CD4-positive, alpha-beta T cell treated with Interleukin-15 for 4 hours (primary cell): ENCODE data around the gene EDNRB.
"Not testable (repeated sequence)": the region's sequence is repeated elsewhere in the genome, so short reads cannot be mapped to it uniquely, and the experiment has no call there.

Experiments used
- DNase-seq: peaks from one replicate; pipeline ENCODE4 v3.0.0-alpha.2; 2020; ENCODE audit warnings: low spot score

Gene EDNRB

GRCh38 chr13:77896977-77897376 is 21.7 kb downstream of the EDNRB start:
- no peak for DNase-seq

GRCh38 chr13:77896536-77896935 is 22.1 kb downstream of the EDNRB start:
- DNase-seq = no peak

DNA sequence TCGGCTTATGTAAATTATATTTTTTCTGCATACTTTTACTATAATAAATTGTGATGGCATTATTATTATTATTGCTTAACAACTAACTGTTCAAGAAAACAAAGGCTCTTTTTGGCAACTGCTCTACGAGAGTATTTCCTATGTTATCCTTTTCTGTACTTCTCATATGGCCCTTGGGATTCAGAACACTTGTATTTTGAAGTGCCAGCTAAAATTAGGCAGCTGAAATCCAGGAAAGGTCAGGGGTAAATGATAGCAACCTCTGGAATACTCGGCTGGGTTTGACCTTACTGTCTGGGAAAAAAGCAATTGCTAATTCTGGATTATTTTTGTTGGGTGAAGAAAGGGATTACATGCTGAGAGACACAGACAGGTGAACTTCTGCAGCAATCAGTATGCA is 23.9 kb downstream of the EDNRB start:
- no peak for DNase-seq

- DNase-seq = no peak
These were observed 25.6 kb downstream of the EDNRB start for GRCh38 chr13:77893066-77893465.

DNA sequence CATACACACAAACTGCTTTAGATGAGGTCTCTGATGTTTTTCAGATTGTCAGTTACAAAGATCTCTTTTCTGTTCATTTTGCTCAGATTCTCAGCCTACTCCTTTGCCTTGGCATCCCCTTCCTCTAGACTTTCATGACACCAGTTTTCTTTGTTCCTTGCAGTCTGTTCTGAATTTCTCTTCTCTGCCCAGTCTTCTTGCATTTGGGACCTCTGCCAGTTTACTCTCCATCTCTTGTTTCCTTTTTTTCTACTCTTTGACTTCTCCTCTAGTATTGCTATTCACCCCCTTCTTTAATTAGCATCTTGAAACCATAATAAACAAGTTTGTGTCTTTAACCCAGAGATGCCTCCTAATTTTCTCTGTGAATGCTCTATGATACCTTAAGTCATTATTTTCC is 26.1 kb downstream of the EDNRB start:
- no peak for DNase-seq

GRCh38 chr13:77891486-77891885 is 27.1 kb downstream of the EDNRB start:
- no peak for DNase-seq

DNA sequence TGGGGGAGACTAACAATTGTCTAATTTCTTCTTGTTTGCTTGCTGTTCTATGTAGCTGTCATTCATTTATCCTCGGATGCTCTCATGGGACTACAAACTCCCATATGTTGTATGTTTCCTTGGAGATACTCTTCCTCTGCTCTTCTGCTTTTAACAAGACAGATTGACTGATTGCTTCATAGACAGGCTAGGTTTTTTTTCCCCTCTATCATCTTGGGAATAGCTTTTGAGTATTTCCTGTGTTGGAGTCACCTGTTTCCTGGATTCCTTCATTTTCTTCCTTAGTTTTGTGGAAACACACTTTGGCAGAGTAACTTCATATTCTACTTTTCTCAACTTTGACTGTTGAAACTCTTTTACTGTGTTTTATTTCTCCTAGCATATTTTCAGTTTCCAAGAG is 27.6 kb downstream of the EDNRB start:
- no peak for DNase-seq

DNA sequence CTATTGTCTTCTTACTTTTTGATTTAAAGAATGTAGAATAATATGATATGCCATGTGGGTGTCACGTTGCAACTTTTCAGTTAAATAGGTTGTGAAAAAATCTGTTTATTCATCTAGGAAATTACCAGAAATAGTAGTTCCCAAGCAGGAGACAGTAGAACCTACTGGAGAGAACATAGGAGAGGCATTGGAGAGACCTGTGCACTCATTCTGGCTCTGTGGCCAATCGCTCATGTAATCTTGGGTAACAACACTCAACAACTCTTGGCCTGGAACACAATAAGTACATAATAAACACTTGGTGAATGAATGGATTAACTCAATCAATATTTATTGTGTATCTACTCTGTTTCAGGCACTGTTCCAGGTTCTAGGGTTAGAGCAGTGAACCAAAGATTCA is 35.3 kb downstream of the EDNRB start:
- DNase-seq = no peak

DNA sequence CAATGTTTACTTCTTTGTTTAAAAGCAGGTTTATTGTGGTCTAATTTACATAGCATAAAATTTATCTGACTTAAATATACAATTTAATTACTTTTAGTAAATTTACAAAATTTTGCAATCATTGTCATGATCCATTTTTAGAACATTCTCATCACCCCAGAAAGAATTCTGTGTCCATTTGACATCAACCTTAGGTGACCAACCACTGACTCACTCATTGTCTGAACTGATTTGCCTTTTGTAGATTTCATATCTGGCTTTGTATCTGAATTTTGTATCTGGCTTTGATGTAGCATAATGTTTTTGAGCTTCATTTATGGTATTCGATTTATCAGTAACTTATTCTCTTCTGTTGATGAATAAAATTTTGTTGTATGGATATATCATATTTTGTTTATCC is 40.4 kb downstream of the EDNRB start:
- no peak for DNase-seq

- no peak for DNase-seq
These were observed 42.5 kb downstream of the EDNRB start for GRCh38 chr13:77876176-77876575.

DNA sequence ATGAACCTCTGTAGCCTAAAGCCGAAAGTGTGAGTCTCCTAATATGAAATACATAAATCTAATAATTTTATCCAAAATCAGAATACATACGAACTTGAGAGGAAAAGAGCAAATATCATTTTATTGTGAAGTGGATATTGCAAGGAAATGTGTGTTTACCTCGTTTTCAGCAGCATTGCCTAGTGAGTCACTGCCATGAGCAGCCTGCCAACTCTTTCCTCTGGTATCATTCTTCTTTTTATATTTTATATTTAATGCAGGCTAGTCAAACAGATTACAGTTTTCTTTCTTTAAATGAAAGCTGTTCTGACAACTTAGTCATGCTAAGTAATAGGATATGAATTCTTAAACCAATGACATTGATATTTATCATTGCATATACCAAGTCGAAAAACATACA is 44.2 kb downstream of the EDNRB start:
- DNase-seq = no peak

DNA sequence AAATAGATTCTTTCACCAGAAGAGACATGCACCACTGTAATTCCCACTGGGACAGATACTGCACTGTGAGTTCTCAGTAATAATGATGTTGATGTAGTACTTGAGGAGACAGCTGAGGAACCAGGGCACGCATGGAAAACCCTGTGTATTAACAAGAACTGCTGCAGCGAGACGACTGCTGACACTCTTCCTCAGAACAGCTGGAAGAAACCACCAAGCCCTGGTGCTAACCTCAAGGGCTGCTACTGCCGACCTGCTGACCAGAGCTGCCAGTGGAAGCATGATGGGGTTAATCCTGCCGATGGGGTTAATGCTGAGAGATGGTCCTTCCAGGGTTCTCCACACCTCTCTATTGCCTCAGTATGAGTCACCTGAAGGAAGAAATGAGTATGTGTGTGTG is 45.6 kb downstream of the EDNRB start:
- DNase-seq = no peak

DNA sequence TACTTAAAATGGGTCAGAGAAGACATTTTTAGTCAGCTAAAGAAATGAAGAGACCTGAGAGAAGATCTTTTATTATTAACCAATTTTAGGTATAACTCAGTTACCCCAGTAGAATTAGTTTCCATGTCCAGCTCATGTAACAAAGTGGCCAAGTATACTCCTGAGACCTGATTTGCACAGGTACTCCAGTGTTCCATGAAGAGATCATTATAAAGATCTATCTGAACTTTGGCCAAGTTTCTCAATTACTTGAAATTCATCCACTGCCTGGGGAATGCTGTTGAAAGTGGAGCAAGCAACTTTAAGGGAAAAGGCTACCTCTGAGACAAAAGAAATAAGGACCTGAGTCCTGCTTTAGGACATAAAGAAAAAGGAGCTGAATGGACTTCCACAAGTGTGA is 47.0 kb downstream of the EDNRB start:
- no peak for DNase-seq

DNA sequence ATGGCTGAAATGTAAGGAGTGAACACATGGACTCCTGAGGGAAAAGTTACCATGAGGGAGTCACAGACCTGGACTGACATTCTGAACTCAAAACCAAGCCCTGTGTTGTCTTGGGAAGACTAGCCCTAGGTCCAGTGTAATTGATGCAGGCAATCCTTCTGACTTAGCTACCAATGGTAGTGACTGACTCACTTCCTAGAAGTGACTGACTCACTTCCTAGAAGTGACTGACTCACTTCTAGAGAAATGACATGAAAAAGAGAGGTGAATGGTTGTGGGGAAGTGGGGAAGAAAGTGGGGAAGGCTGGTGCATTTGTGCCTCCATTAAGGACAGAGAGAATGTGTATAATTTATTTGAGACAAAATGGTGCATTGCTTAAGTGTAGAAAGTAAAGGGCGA is 49.9 kb downstream of the EDNRB start:
- DNase-seq = no peak

DNA sequence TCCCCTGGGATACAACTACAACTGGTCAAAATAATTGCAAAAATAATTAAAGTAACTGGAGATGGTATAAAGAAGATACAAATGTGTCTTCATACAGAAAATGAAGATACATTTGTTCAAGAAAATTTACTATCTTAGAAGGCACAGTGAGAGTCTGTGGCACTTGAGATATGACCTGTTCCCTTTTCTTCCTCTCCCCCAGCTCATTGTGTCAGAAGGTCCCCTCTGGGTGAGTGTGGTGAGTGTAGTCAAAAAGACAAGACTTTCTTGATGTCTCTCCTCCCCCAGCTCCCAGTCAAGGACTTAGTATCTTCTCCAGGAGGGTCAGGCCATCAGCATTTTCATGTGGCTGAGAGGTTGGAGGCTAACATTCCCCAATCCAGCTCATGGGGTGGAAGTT is 51.7 kb downstream of the EDNRB start:
- no peak for DNase-seq

DNA sequence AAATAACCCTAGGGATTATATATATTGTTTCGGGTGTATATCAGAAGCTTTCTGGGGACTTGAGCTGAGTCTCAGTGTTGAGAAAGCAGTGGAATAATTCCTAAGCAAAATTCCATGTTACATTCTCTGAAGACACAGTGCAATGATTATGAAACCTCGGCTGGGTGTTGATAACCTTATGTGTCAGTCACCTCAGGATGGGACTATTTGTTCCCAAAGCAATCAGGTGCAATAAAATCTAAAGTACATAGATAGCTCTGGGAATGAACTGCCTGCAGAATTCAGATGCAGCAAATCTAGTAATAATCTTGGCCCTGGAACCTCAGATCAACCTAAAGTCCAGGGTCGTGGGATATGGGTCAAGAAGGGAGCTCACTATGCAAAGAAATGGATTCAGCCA is 53.0 kb downstream of the EDNRB start:
- DNase-seq = no peak

- DNase-seq = no peak
These were observed 55.5 kb downstream of the EDNRB start for GRCh38 chr13:77863144-77863543.

- DNase-seq = no peak
These were observed 56.9 kb downstream of the EDNRB start for GRCh38 chr13:77861741-77862140.

DNA sequence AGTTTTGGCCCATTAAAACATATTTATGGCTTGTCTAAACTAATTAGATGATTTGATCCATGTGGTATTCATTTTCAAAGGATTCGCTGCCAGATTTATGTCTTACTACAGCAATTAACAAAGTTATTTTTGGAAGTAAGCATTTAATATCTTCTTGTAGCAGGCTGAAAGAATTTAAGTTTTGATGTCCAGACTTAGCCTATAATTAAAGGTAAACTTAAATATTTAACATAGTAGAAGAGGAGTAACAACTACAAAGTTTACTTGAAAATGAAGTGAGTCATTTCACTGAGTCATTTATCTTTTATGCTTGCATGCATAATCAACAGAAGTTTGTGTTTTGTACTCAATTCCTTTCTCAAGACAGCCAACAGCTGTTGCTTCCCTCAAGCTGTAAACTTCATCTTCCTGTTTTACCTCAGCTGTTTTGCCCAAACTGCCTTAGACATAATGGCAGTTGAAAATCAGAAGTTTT is 58.1 kb downstream of the EDNRB start:
- DNase-seq = no peak

DNA sequence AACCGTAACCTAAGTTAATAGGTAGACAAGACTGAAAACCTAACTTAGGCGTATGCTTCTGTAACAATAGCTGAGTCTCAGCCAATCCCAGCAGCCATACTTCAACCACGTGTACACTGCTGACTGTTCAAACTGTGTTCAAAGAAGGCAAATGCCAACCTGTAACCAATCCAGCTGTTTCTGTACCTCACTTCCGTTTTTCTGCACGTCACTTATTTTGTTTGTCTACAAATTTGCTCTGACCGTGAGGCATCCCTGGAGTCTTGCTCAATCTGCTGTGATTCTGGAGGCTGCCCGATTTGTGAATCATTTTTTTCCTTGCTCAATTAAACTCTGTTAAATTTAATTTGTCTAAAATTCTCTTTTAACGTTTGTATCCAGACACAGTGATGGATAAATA is 59.2 kb downstream of the EDNRB start:
- no peak for DNase-seq

- no peak for DNase-seq
These were observed 61.0 kb downstream of the EDNRB start for GRCh38 chr13:77857531-77858209.

DNA sequence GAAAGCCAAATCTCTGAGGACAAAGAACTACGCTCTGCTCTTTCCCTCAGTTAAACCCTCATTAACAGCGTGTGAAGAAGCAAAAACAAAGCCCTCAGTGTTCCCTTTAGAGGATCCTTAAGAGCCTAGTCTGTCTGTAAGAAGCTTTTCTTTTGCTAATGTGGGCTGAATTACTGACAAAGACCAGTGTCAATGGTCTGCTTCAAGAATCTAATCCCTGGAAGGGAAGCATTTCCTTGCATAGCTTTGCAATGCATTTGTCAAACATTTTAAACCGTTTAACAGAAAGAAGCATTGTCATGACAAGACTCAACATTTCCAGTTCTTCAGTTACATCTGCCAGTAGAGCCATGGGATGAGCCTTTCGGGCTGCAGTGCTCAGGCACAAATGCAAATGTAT is 64.9 kb downstream of the EDNRB start:
- DNase-seq = no peak

DNA sequence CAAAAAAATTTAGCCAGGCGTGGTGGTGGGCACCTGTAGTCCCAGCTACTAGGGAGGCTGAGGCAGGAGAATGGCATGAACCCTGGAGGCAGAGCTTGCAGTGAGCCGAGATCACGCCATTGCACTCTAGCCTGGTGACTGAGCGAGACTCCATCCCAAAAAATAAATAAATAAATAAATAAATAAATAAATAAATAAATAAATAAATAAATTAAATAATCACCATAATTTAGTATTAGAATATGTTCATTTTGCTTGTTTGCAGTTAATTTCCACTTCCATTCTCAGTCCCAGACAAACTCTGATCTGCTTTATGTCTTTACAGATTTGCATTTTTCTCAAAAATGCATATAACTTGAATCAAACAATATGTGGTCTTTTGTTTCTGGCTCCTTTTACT is 70.6 kb downstream of the EDNRB start:
- not testable (repeated sequence) for DNase-seq

GRCh38 chr13:77846173-77846572 is 72.5 kb downstream of the EDNRB start:
- DNase-seq = no peak
